GM12878 (cell line): Measurements from ENCODE around the gene NHERF2. TPM values are rescaled to one million over a fixed set of nuclear protein-coding genes. Genes with fewer than 3 reads are reported as not detected.

Source experiments
- ATF3 ChIP-seq: IDR thresholded peaks from 2 replicates; pipeline ENCODE4 v1.6.1; 2011; ENCODE audit warnings: low read depth, mild to moderate bottlenecking, low read length, moderate library complexity, borderline replicate concordance; ENCODE audit errors: extremely low read depth
- BACH1 ChIP-seq: fragments of 450-650 bp; IDR thresholded peaks from 2 replicates; pipeline ENCODE4 v1.6.1; 2017; ENCODE audit warnings: mild to moderate bottlenecking, borderline replicate concordance
- BHLHE40 ChIP-seq, 2 experiments: fragments of 450-650 bp in 1 of 2; IDR thresholded peaks; 2 replicates each; pipeline ENCODE4 v1.6.1; 2011 to 2017; ENCODE audit warnings: low read depth in 2 of 2, borderline replicate concordance in 1 of 2, improper control_type of control experiment in 1 of 2, low read length in 1 of 2, mild to moderate bottlenecking in 1 of 2
- CBFB ChIP-seq: IDR thresholded peaks from 2 replicates; pipeline ENCODE4 v1.6.1; 2016; ENCODE audit warnings: antibody characterized with exemption, low read depth
- CEBPZ ChIP-seq: fragments of 150-350 bp; IDR thresholded peaks from 2 replicates; pipeline ENCODE4 v1.6.1; 2016; ENCODE audit warnings: low read depth, low read length
- CHD4 ChIP-seq: fragments of 200-600 bp; sonication (generic); IDR thresholded peaks from 2 replicates; pipeline ENCODE4 v1.6.1; 2016; ENCODE audit warnings: mild to moderate bottlenecking
- CREM ChIP-seq: IDR thresholded peaks from 2 replicates; pipeline ENCODE4 v1.6.1; 2014; ENCODE audit warnings: antibody characterized with exemption, low read depth
- CUX1 ChIP-seq: IDR thresholded peaks from 2 replicates; pipeline ENCODE4 v1.6.1; 2012; ENCODE audit warnings: improper control_type of control experiment, low read depth, low read length; ENCODE audit not compliant: insufficient replicate concordance
- EED ChIP-seq: sonication (generic); IDR thresholded peaks from 2 replicates; pipeline ENCODE4 v1.6.1; 2016; ENCODE audit warnings: antibody characterized with exemption, low read depth
- EZH2 ChIP-seq: IDR thresholded peaks from 2 replicates; pipeline ENCODE4 v1.6.1; 2012; ENCODE audit warnings: low read depth, mild to moderate bottlenecking, control low read depth, inconsistent platforms, low read length, borderline replicate concordance; ENCODE audit not compliant: control insufficient read depth
- FOS ChIP-seq: IDR thresholded peaks from 3 replicates; pipeline ENCODE4 v1.6.1; 2011; ENCODE audit warnings: borderline replicate concordance; ENCODE audit not compliant: insufficient read length; ENCODE audit errors: extremely low read depth
- FOXM1 ChIP-seq: IDR thresholded peaks from 2 replicates; pipeline ENCODE4 v1.6.1; 2012; ENCODE audit warnings: low read depth, mild to moderate bottlenecking, inconsistent platforms, low read length, moderate library complexity
- IKZF2 ChIP-seq, 2 experiments: fragments of 450-650 bp; IDR thresholded peaks; 2 replicates each; pipeline ENCODE4 v1.6.1; 2017; ENCODE audit warnings: mild to moderate bottlenecking in 2 of 2, moderate library complexity in 2 of 2
- LARP7 ChIP-seq: fragments of 450-650 bp; IDR thresholded peaks from 2 replicates; pipeline ENCODE4 v1.6.1; 2017; ENCODE audit warnings: mild to moderate bottlenecking
- RCOR1 ChIP-seq: conservative IDR thresholded peaks from 2 replicates; pipeline ENCODE4 v1.6.1; 2012; ENCODE audit warnings: low read depth, low read length, improper control_type of control experiment
- RELB ChIP-seq: fragments of 450-650 bp; IDR thresholded peaks from 2 replicates; pipeline ENCODE4 v1.6.1; 2017; ENCODE audit warnings: low read depth, mild to moderate bottlenecking, moderate library complexity
- SIX5 ChIP-seq: IDR thresholded peaks from 2 replicates; pipeline ENCODE4 v1.6.1; 2011; ENCODE audit warnings: mild to moderate bottlenecking, low read depth, low read length, moderate library complexity; ENCODE audit not compliant: severe bottlenecking
- SRF ChIP-seq, 2 experiments: IDR thresholded peaks; 2 replicates each; pipeline ENCODE4 v1.6.1; 2011; ENCODE audit warnings: low read depth in 2 of 2, low read length in 2 of 2, mild to moderate bottlenecking in 1 of 2, moderate library complexity in 1 of 2
- SUPT20H ChIP-seq: IDR thresholded peaks from 2 replicates; pipeline ENCODE4 v1.6.1; 2011; ENCODE audit warnings: low read depth, mild to moderate bottlenecking, low read length, moderate library complexity, borderline replicate concordance; ENCODE audit not compliant: control insufficient read depth
- TARDBP ChIP-seq: IDR thresholded peaks from 2 replicates; pipeline ENCODE4 v1.6.1; 2016; ENCODE audit warnings: borderline replicate concordance
- ZZZ3 ChIP-seq: IDR thresholded peaks from 2 replicates; pipeline ENCODE4 v1.6.1; 2011; ENCODE audit warnings: low read depth; ENCODE audit not compliant: control insufficient read depth, insufficient read length
- polyA plus RNA-seq, 11 experiments: library from polyadenylated mRNA; depleted of rRNA in 4 of 11; unstranded in 6 of 11; stranded (reverse) in 5 of 11; fragments of >200 nt; fragmentation: Nextera tagmentation in 4 of 11; fragmentation: Illumina TruSeq in 1 of 11; extraction: Ambion mirVana in 4 of 11; extraction: Trizol in 1 of 11; gene quantifications; 1 replicate in 1 of 11; 2 replicates in 10 of 11; pipeline versions ENCODE4 v1.2.1 to v1.2.3, GENCODE V29; 2011 to 2016; ENCODE audit warnings: inconsistent platforms in 2 of 11, missing spikeins in 2 of 11, low read depth in 1 of 11
- total RNA-seq, 4 experiments: library from RNA; depleted of rRNA in 3 of 4; stranded (reverse); fragments of >200 nt in 3 of 4; fragmentation: Illumina TruSeq in 1 of 4; extraction: Trizol in 1 of 4; gene quantifications; 2 replicates each; pipeline versions ENCODE4 v1.2.1 to v1.2.3, GENCODE V29; 2013 to 2021

The NHERF2 gene
- total and polyA plus RNA-seq, 10 of the 15 experiments (the other 5 are each of a cell fraction or from before 2014, with no cell fraction given) = 0.05 to 0.31 (median 0.08) TPM; not detected in 4

- TF ChIP-seq ATF3 = no peak
- TF ChIP-seq RCOR1 = no peak
- no peak for TF ChIP-seq EZH2
- no peak for TF ChIP-seq SUPT20H
- TF ChIP-seq FOXM1 = no peak
- TF ChIP-seq CUX1 = no peak
- TF ChIP-seq CEBPZ = no peak
- TF ChIP-seq SRF (IDR thresholded peaks at IDR 0.05; ENCODE audit: low read depth in 2 of 2, low read length in 2 of 2) = no peak
- TF ChIP-seq FOS = no peak
- no peak for TF ChIP-seq CBFB
- TF ChIP-seq CHD4 = no peak
- no peak for TF ChIP-seq RELB
- no peak for TF ChIP-seq EED
- no peak for TF ChIP-seq CREM
- TF ChIP-seq TARDBP = no peak
- peak in 1 of 2 experiments; percentile 8; a peak in 1 of 4 replicates for TF ChIP-seq BHLHE40 (IDR thresholded peaks at IDR 0.05; ENCODE audit: borderline replicate concordance in 1 of 2, low read depth in 2 of 2, low read length in 1 of 2)
- no peak for TF ChIP-seq BACH1
- no peak for TF ChIP-seq ZZZ3
- TF ChIP-seq SIX5 = no peak
- no peak for TF ChIP-seq LARP7
- 0 out of 4 replicates have a peak, but pooled peaks of 1 of the 2 experiments have one; percentile 9 for TF ChIP-seq IKZF2 (IDR thresholded peaks at IDR 0.05)
Observed at GRCh38 chr16:1981398-1981836, 45.3 kb upstream of the NHERF2 start, which contains the start of gene NOXO1 (continued).
